GM21367 (cell line): ENCODE measurements around the gene CDKL4.
A peak's percentile ranks its signal among the peaks of the same experiment; 100 is the strongest.
"Not testable (repeated sequence)": the region's sequence is repeated elsewhere in the genome, so short reads cannot be mapped to it uniquely, and the experiment has no call there.

Source experiments
- ATAC-seq: cut with Tn5 transposase; IDR thresholded peaks from one replicate; pipeline ENCODE4 v1.9.1; 2021; ENCODE audit not compliant: unreplicated experiment

Gene CDKL4

GRCh38 chr2:39144416-39144815 lies 99.4 kb downstream of the CDKL4 start:
- no peak for ATAC-seq

DNA sequence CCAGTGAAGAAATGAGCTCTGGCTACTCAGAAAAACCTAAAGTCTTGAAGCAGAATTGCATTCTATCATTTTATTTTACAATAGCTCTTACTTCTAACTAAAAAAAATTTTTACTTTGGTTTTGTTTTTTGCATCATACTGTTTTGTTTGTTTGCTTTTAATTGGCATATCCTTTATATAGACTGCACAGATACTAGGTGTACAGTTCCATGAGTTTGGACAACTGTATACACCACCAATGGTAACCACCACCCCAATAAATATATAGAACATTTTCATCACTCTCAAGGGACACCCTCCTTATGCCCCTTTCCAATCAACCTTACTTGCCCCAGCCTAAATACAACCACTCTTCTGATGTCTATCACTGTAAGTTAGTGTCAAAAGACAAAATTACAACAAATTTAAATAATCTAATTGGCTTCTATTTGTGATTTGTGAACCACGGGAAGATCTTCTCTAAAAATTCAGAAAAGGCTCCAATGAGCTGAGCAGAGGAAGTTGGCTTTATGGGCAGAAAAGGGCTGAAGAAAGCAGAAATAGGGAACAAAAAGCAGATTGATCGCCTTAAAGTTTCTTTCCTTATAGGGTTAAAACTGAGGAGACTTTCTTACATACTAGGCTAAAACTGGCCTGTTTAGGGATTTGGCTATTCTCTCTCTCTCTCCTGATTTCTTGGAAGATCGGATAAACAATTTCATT lies 100.7 kb downstream of the CDKL4 start:
- ATAC-seq = no peak

- ATAC-seq = no peak
Measured at GRCh38 chr2:39141334-39142271, 102.2 kb downstream of the CDKL4 start.

GRCh38 chr2:39140948-39141333 lies 102.8 kb downstream of the CDKL4 start:
- ATAC-seq = not testable (repeated sequence)

GRCh38 chr2:39140322-39140847 lies 103.4 kb downstream of the CDKL4 start:
- no peak for ATAC-seq

DNA sequence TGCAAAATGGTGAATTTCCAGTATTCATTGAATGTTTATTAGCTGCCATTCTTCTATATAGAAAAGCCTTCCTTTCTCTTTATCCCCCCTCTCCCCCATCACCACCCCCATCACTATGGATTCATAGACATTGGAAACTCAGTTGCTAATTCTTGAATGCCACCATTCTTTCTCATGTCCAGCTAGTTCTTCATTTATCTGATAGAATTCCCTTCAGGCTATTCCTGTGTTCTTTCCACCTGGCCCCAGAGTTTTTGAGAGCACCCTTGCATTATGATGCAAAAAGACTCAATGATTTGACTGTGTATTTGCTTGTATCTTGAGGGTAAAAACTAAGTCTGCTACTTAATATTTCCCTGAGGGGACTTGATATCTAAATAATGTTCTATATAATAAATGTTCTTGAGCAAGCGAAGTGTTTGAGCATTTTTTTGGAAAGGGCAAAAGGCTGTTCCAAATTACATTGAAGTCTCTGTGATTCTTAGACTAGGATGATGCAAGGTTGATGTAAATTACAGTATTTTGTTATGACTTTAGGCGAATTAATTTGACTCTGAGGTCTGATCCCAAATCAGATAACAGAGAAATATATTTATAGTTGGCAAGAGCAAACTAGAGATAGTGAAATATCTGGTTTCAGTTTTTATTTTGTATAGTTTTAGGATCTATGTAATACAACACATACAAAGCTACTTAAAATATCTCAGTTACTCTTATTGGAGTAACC lies 104.1 kb downstream of the CDKL4 start:
- no peak for ATAC-seq

GRCh38 chr2:39138837-39139211 lies 104.9 kb downstream of the CDKL4 start:
- no peak for ATAC-seq

DNA sequence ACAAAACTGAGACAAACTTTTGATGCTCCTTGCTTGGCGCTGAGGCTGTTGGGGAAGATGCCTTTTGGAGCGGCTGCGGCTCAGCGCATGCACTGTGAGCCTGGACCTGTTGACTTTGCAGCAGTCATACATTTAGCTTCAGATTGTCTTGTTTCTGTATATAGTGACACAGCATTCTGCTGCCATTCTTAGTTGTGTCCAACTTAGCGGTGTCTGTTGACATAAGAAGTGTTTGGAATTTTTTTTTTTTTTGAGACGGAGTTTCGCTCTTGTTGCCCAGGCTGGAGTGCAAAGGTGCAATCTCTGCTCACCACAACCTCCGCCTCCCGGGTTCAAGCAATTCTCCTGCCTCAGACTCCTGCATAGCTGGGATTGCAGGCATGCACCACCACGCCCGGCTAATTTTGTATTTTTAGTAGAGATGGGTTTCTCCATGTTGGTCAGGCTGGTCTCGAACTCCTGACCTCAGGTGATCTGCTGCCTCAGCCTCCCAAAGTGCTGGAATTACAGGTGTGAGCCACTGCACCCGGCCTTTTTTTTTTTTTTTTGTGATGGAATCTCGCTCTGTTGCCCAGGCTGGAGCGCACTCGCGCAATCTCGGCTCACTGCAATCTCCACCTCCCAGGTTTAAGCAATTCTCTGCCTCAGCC lies 105.5 kb downstream of the CDKL4 start:
- not testable (repeated sequence) for ATAC-seq

GRCh38 chr2:39136799-39137198 lies 107.0 kb downstream of the CDKL4 start:
- no peak for ATAC-seq

DNA sequence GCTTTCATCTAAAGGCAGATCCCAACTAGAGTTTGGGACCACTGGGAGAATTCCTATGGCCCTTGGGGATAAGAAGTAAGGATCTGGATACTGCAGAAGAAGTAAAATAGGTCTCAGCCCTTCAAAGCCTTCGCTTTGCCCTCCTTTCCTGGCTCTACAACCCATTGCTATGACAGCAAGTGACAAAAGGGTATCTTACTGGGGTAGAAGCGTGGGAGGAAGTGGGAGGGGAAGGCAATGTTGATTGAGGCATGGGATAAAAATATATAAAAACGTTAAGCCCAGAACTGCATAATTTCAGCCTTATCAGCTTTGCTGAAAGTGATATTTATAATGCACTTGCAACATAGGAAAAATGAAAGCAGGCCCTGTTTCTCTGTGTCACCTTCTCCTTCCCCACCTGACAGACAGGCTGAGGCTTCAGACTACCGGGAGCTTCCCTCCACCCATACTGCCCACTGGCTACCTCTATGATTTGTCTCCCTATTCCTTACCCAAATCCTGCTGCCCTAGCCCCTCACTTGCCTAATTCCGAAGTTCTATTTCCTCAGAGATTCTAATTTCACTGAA lies 108.0 kb downstream of the CDKL4 start:
- no peak for ATAC-seq

- no peak for ATAC-seq
Measured at GRCh38 chr2:39133215-39133851, 110.4 kb downstream of the CDKL4 start.

- peak; percentile 36 for ATAC-seq
Measured at GRCh38 chr2:39128919-39129391, 114.8 kb downstream of the CDKL4 start.

DNA sequence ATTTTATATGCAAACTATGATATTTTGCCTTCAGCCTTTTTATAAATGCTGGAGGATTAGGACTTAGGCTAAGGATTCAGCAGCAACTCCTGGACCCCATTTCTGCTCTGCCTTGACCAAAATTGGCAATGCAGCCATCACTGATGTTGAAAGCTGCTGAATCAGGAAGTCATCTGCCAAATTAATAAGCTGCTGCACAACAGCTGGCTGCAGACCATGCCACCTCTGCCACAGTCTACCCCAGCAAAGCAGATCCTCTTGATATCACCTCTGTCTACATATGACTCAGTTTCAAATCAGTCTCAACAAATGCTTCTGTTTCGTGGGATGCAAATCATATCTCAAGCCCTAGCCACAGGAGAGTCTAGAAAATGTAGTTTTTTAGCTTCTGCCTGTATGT lies 115.8 kb downstream of the CDKL4 start:
- ATAC-seq = peak; percentile 48
